ENCODE data around the gene KBTBD4. TPM values are rescaled to one million over a fixed set of nuclear protein-coding genes. Genes with fewer than 3 reads are reported as not detected.

The KBTBD4 gene
- total and polyA plus RNA-seq, 8 donors, result 13.3 to 21.5 (median 19.5) TPM

DNA sequence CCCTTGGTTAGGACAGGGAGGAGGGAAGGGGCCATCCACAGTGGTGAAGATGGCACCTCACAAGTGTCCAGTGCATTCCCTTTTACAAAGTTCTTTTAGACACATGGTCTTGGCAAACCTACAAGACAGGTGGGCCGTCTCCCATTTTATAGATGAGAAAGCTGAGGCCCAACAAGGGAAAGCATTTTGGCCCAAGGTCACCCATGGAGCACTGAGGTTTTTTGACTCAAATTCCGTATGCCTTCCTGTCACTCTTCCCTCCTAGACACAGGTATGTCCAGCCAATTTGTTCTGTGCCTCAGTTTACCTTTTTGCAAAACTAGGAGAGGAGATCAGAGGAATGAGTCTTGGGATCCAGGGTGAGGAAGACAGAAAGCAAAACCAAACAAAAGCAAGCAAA lies 14.2 kb upstream of the KBTBD4 start:
- Histone ChIP-seq H3K27ac (no peak overlapping the region), H3K4me1 (peaks cover 0 to 14% of the 10 kb centered on the region in 2 donors), H3K27me3 (peaks cover 27 to 65% of the 10 kb centered on the region in 2 donors), H3K9me3 (no peaks in the 10 kb centered on the region), H3K4me3 (no peak overlapping the region), H3K36me3 (no peaks in the 10 kb centered on the region)
- no peak for DNase-seq
- TF ChIP-seq, protein P1, sequence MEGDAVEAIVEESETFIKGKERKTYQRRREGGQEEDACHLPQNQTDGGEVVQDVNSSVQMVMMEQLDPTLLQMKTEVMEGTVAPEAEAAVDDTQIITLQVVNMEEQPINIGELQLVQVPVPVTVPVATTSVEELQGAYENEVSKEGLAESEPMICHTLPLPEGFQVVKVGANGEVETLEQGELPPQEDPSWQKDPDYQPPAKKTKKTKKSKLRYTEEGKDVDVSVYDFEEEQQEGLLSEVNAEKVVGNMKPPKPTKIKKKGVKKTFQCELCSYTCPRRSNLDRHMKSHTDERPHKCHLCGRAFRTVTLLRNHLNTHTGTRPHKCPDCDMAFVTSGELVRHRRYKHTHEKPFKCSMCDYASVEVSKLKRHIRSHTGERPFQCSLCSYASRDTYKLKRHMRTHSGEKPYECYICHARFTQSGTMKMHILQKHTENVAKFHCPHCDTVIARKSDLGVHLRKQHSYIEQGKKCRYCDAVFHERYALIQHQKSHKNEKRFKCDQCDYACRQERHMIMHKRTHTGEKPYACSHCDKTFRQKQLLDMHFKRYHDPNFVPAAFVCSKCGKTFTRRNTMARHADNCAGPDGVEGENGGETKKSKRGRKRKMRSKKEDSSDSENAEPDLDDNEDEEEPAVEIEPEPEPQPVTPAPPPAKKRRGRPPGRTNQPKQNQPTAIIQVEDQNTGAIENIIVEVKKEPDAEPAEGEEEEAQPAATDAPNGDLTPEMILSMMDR (IDR thresholded peaks at IDR 0.05), result no peak
- ATAC-seq, result no peak
- intact Hi-C loops (cut with DNase I), result no loop called here

DNA sequence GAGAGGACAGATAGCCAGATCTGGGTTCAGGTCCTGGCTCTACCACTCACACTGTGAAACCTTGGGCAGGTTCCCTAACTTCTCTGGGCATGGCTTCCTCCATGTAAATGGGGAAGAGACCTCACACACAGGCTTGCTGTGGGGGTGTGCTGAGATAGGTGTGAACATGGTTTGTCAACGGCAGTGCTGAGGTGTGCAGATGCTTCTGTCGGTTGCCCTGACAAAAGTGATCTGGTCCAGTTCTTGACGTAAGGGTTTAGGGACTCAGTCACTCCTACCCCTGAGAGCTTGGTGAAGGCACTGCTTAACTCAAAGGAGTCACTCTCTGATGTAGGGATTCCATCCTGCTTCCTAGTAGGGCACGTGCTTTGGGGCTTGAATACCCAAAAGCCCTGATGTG lies 13.5 kb upstream of the KBTBD4 start:
- peaks cover 27 to 65% of the 10 kb centered on the region in 2 donors for H3K27me3 ChIP-seq
- ATAC-seq, result no peak
- intact Hi-C loops (cut with DNase I), result no loop called here

DNA sequence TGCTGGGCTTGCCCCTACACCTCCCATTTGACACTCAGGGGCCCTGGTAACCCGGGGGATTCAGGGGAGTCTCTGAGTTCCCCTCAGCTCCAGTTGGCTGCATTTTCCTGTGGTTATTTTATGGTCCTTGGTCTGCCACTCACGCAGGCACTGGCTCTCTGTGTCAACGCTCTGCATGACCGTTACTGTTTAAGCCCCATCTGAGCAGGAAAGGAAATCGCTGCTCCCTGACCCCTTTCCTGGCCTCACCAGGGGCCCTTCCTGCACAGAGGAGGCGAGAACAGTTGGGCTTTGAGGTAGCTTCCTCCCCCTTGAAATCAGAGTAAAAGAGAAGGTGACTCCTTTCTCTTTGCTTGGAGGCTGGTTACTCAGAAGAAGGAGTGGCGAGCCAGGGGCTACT lies 13.0 kb upstream of the KBTBD4 start:
- Histone ChIP-seq H3K4me3 (no peak overlapping the region), H3K9me3 (no peaks in the 10 kb centered on the region), H3K27me3 (peaks cover 27 to 65% of the 10 kb centered on the region in 2 donors), H3K4me1 (peaks cover 0 to 19% of the 10 kb centered on the region in 2 donors), H3K27ac (no peak overlapping the region), H3K36me3 (no peaks in the 10 kb centered on the region)
- ATAC-seq (no peak), DNase-seq (no peak)
- intact Hi-C loops (cut with DNase I), result no loop called here
- TF ChIP-seq, protein P1 (IDR thresholded peaks at IDR 0.05), result no peak

More for the DNA sequence above, 13.5 kb upstream of the KBTBD4 start:
- TF ChIP-seq, protein P1 (IDR thresholded peaks at IDR 0.05), result no peak
- Histone ChIP-seq H3K9me3 (no peaks in the 10 kb centered on the region), H3K27ac (no peak overlapping the region), H3K4me3 (no peak overlapping the region), H3K36me3 (no peaks in the 10 kb centered on the region), H3K4me1 (peaks cover 0 to 19% of the 10 kb centered on the region in 2 donors)
- DNase-seq, result no peak

DNA sequence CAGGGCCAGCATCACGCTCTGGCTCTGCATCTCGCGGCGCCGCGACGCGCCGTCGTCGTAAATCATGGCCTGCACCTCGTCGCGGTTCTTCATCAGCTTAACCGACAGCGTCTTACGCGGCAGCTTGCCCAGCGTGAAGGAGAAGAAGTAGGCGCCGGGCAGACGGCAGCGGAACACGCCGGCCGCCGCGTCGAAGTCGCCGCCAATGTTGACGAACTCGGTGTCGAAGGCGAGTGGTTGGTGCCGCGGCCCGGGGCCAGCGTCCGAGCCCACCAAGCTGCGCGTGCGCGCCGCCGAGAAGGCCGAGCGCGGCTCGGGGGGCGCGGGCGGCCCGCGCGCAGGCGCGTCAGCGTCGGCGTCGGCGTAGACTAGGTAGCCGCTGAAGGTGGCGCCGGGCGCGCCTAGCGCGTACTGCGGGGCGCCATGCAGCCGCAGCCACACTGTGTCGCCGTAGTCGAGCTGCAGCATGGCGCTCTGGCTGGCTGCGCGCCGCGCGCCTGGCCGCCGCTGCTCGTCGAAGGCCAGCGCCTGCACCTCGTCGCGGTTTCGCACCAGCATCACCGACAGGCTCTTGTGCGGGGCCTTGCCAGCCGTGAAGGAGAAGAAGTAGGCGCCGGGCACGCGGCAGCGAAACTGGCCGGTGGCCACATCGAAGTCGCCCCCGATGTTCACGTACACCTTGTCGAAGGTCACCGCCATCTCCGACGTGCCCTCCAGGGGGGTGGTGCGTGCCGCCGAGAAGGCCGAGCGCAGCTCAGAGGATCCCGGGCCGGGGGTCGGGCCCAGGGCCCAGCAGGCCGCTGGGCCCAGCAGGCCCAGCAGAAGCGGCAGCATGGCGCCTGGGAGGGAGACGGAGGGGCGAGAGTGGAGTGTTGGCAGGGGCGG lies 11.4 kb upstream of the KBTBD4 start:
- H3K27ac ChIP-seq, result no peak overlapping the region
- peaks cover 0 to 7% of the 10 kb centered on the region in 2 donors for H3K36me3 ChIP-seq
- DNase-seq (peak in 2 of 4 donors; percentile 64 to 76), ATAC-seq (no peak)
- peaks cover 27 to 58% of the 10 kb centered on the region in 2 donors for H3K27me3 ChIP-seq
- H3K4me3 ChIP-seq, result peak overlapping the region in 1 of 2 donors; percentile 11
- H3K4me1 ChIP-seq, result peaks cover 0 to 19% of the 10 kb centered on the region in 2 donors
- no peaks in the 10 kb centered on the region for H3K9me3 ChIP-seq
- intact Hi-C loops (cut with DNase I), result no loop called here
- TF ChIP-seq, protein P1 (IDR thresholded peaks at IDR 0.05), result no peak

DNA sequence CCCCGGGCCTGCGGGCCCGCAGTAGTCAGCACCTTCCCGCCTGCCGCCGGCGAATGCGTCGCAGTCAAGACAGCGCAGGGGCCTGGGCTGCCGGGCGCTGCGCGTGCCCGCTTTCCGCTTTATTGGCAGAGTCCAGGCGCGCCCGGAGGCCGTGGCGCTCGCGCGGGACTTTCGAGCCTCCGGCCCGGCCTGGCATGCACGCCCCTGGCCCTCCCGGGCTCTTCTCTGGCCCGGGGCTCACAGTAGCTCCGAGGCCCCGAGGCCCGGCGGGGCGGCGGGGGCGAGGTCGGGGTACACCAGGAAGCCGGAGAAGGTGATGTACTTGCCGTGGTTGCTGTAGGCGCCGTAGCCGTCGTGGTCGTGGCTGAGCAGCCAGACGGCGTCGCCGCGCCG lies 10.8 kb upstream of the KBTBD4 start:
- TF ChIP-seq, protein P1 (IDR thresholded peaks at IDR 0.05), result no peak

More for the DNA sequence above, 10.8 kb upstream of the KBTBD4 start:
- Histone ChIP-seq H3K4me3 (peak overlapping the region in 1 of 2 donors; percentile 11), H3K27ac (no peak overlapping the region), H3K4me1 (peaks cover 0 to 19% of the 10 kb centered on the region in 2 donors), H3K36me3 (peaks cover 0 to 14% of the 10 kb centered on the region in 2 donors), H3K9me3 (no peaks in the 10 kb centered on the region), H3K27me3 (peaks cover 22 to 52% of the 10 kb centered on the region in 2 donors)
- DNase-seq, result peak in 2 of 4 donors; percentile 46 to 52
- intact Hi-C loops (cut with DNase I), result no loop called here
- peak; percentile 20 for ATAC-seq
